Prostate gland (tissue), 2 donors: ENCODE results near the gene RTTN.

Experiments used
- POLR2A ChIP-seq: fragments of 450-650 bp; IDR thresholded peaks from one replicate; pipeline ENCODE4 v1.6.1; 2016; ENCODE audit warnings: antibody characterized with exemption, mild to moderate bottlenecking
- POLR2AphosphoS5 ChIP-seq: sonication (generic); formaldehyde crosslinking; IDR thresholded peaks from one replicate; pipeline ENCODE4 v1.6.1; 2017; ENCODE audit warnings: antibody characterized with exemption
- TF ChIP-seq, protein P1 (sequence below), 4 experiments: fragments of 200-600 bp in 2 of 4; fragments of 450-650 bp in 2 of 4; sonication (generic) in 2 of 4; IDR thresholded peaks; 1 replicate in 3 of 4; 2 replicates in 1 of 4; pipeline ENCODE4 v1.5.1; 2016 to 2019; ENCODE audit warnings: antibody characterized with exemption in 4 of 4, mild to moderate bottlenecking in 2 of 4, moderate library complexity in 2 of 4

DNA sequence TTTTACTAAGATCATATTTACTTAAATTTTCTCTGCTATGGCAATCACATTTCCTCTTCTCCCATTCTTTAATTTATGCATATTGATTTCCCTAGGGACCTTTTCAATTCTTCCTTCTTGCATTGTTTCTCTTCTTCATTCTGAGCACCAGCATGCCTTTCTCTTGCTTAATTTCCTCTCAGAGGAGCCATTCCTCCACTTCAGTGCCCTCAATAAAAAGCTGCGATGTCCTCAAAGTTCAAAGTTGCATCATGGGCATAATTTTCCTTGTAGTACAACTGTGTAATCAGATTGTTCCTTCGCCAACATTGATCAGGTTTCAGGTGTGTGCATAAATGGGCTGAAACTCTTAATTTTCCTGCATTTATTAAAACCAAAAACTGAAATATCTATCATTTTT, 236.0 kb downstream of the RTTN start:
- TF ChIP-seq, protein P1, sequence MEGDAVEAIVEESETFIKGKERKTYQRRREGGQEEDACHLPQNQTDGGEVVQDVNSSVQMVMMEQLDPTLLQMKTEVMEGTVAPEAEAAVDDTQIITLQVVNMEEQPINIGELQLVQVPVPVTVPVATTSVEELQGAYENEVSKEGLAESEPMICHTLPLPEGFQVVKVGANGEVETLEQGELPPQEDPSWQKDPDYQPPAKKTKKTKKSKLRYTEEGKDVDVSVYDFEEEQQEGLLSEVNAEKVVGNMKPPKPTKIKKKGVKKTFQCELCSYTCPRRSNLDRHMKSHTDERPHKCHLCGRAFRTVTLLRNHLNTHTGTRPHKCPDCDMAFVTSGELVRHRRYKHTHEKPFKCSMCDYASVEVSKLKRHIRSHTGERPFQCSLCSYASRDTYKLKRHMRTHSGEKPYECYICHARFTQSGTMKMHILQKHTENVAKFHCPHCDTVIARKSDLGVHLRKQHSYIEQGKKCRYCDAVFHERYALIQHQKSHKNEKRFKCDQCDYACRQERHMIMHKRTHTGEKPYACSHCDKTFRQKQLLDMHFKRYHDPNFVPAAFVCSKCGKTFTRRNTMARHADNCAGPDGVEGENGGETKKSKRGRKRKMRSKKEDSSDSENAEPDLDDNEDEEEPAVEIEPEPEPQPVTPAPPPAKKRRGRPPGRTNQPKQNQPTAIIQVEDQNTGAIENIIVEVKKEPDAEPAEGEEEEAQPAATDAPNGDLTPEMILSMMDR (IDR thresholded peaks at IDR 0.05), result no peak
- TF ChIP-seq POLR2AphosphoS5 (no peak), POLR2A (no peak)
